GM21737 (cell line): ENCODE measurements around the gene DNAAF9.
"Not testable (repeated sequence)": the region's sequence is repeated elsewhere in the genome, so short reads cannot be mapped to it uniquely, and the experiment has no call there.

Source experiments
- ATAC-seq: cut with Tn5 transposase; IDR thresholded peaks from one replicate; pipeline ENCODE4 v1.9.1; 2021; ENCODE audit warnings: mild to moderate bottlenecking, moderate library complexity; ENCODE audit not compliant: unreplicated experiment

DNAAF9 gene

GRCh38 chr20:3407040-3407770 lies at the start of gene DNAAF9:
DNAAF9 (minus strand) TSS chr20:3407669; CDS start chr20:3407557, 112 bp downstream.
- ATAC-seq: no peak

GRCh38 chr20:3456648-3457047 lies 49.2 kb upstream of the DNAAF9 start:
- ATAC-seq: no peak

- ATAC-seq: no peak
Observed at GRCh38 chr20:3454831-3455230, 47.4 kb upstream of the DNAAF9 start.

- no peak for ATAC-seq
Observed at GRCh38 chr20:3452690-3453089, 45.2 kb upstream of the DNAAF9 start.

- no peak for ATAC-seq
Observed at GRCh38 chr20:3452136-3452535, 44.7 kb upstream of the DNAAF9 start.

GRCh38 chr20:3449319-3449718 lies 41.9 kb upstream of the DNAAF9 start:
- ATAC-seq: no peak

- no peak for ATAC-seq
Observed at GRCh38 chr20:3447321-3447720, 39.9 kb upstream of the DNAAF9 start.

- ATAC-seq: no peak
Observed at GRCh38 chr20:3446779-3447178, 39.3 kb upstream of the DNAAF9 start.

- no peak for ATAC-seq
Observed at GRCh38 chr20:3436864-3437574, 29.6 kb upstream of the DNAAF9 start.

- no peak for ATAC-seq
Observed at GRCh38 chr20:3434232-3434631, 26.8 kb upstream of the DNAAF9 start.

- no peak for ATAC-seq
Observed at GRCh38 chr20:3433744-3434143, 26.3 kb upstream of the DNAAF9 start.

- ATAC-seq: no peak
Observed at GRCh38 chr20:3432844-3433243, 25.4 kb upstream of the DNAAF9 start.

- ATAC-seq: no peak
Observed at GRCh38 chr20:3431109-3431508, 23.6 kb upstream of the DNAAF9 start.

GRCh38 chr20:3430376-3431069 lies 23.1 kb upstream of the DNAAF9 start:
- peak; percentile 75 for ATAC-seq

GRCh38 chr20:3426766-3427165 lies 19.3 kb upstream of the DNAAF9 start:
- ATAC-seq: not testable (repeated sequence)

GRCh38 chr20:3423126-3423525 lies 15.7 kb upstream of the DNAAF9 start:
- ATAC-seq: no peak

GRCh38 chr20:3421985-3422384 lies 14.5 kb upstream of the DNAAF9 start:
- ATAC-seq: no peak

- ATAC-seq: peak; percentile 93
Observed at GRCh38 chr20:3420211-3420707, 12.8 kb upstream of the DNAAF9 start.

GRCh38 chr20:3418161-3418560 lies 10.7 kb upstream of the DNAAF9 start:
- ATAC-seq: not testable (repeated sequence)

- ATAC-seq: no peak
Observed at GRCh38 chr20:3414122-3414521, 6.7 kb upstream of the DNAAF9 start.

- no peak for ATAC-seq
Observed at GRCh38 chr20:3413393-3413889, 6.0 kb upstream of the DNAAF9 start.
